WERI-Rb-1 (cell line): ENCODE data around the gene PRPF18.

Source experiments
- DNase-seq: peaks from one replicate; pipeline ENCODE4 v3.0.0-alpha.2; 2020
- H3K27ac ChIP-seq: fragments of 250-450 bp; sonication (Bioruptor Pico); 2 replicates; pipeline ENCODE4 v1.5.1; 2020; ENCODE audit warnings: mild to moderate bottlenecking, moderate library complexity
- H3K27me3 ChIP-seq: fragments of 250-450 bp; sonication (Bioruptor Pico); 2 replicates; pipeline ENCODE4 v1.5.1; 2021; ENCODE audit warnings: mild to moderate bottlenecking, low read depth, moderate library complexity; ENCODE audit not compliant: insufficient read depth, severe bottlenecking
- H3K36me3 ChIP-seq: fragments of 250-450 bp; sonication (Bioruptor Pico); 2 replicates; pipeline ENCODE4 v1.5.1; 2020; ENCODE audit warnings: mild to moderate bottlenecking, moderate library complexity
- H3K4me3 ChIP-seq: 2 replicates; pipeline ENCODE4 v1.5.1; 2011; ENCODE audit warnings: low read depth, mild to moderate bottlenecking, control low read depth, low read length
- H3K9me3 ChIP-seq: fragments of 250-450 bp; sonication (Bioruptor Pico); 2 replicates; pipeline ENCODE4 v1.5.1; 2021; ENCODE audit warnings: mild to moderate bottlenecking, moderate library complexity; ENCODE audit not compliant: severe bottlenecking
- TF ChIP-seq, protein P1 (sequence below): IDR thresholded peaks from 2 replicates; pipeline ENCODE4 v1.5.1; 2011; ENCODE audit warnings: low read depth, mild to moderate bottlenecking, control low read depth, inconsistent platforms, low read length

The PRPF18 gene

DNA sequence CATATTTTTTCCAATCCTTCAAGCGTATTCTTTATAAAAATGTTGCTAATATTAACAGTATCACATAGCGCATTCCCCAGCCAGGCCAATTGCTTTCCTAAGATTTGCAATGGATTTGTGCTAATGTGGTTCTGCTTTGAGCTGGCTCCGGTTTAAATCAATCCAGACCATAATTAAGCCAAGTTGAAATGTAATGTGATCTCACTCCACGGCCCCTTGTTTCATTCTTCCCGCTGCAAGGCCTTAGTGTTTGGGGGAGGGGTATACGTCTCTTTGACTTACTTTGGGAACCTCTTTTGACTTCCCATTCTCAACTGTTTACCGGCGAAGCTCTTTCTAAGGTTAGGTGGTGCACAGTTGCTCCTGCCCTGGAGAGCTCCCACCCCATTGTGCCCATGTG lies 86.4 kb downstream of the PRPF18 start:
- Histone ChIP-seq H3K9me3 (no peaks in the 10 kb centered on the region), H3K27me3 (no peaks in the 10 kb centered on the region), H3K27ac (peak overlapping the region; percentile 28; the same call in 1 of the 2 replicates), H3K4me3 (no peak overlapping the region), H3K36me3 (no peaks in the 10 kb centered on the region)
- TF ChIP-seq, protein P1, sequence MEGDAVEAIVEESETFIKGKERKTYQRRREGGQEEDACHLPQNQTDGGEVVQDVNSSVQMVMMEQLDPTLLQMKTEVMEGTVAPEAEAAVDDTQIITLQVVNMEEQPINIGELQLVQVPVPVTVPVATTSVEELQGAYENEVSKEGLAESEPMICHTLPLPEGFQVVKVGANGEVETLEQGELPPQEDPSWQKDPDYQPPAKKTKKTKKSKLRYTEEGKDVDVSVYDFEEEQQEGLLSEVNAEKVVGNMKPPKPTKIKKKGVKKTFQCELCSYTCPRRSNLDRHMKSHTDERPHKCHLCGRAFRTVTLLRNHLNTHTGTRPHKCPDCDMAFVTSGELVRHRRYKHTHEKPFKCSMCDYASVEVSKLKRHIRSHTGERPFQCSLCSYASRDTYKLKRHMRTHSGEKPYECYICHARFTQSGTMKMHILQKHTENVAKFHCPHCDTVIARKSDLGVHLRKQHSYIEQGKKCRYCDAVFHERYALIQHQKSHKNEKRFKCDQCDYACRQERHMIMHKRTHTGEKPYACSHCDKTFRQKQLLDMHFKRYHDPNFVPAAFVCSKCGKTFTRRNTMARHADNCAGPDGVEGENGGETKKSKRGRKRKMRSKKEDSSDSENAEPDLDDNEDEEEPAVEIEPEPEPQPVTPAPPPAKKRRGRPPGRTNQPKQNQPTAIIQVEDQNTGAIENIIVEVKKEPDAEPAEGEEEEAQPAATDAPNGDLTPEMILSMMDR = no peak
- no peak for DNase-seq

DNA sequence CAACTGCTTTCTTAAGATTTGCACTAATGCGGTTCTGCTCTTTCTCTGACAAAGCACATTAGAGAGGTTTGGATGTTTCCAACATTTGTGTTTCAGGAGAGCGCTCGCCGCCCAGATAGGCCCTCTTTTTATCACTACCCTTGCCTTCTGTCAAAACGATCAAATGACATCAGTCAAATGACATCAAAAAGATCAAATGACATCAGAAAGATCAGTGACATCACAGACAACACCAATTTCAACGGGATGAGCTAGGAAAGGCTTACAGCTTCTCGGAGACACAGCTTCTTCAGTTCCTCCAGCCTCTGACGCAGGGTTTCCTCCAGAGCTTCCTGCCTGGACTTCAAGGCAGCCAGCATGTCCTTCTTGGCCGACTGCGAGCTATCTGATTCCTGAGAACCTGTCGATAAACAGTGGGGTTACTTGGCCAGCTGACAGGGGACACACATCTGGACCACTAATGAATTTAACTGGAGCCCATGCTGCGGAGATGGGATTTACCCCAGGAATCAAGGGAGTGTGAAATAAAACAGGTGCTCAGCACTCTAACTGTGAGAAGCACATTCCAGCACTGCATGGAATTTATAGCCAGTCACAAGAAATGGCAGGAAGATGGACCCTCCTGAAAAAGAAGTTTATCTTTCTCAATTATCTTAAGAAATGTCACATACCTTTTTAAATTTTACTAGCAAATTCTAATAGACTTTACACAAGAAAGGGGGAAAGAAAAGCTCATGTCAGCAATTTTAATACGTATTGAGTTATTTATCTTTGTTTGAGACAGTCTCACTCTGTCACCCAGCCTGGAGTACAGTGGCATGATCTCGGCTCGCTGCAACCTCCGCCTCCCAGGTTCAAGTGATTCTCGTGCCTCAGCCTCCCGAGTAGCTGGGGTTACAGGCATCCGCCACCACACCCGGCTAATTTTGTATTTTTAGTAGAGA lies 88.2 kb downstream of the PRPF18 start:
- no peaks in the 10 kb centered on the region for H3K27me3 ChIP-seq
- no peaks in the 10 kb centered on the region for H3K36me3 ChIP-seq
- H3K4me3 ChIP-seq = no peak overlapping the region
- no peak overlapping the region for H3K27ac ChIP-seq
- TF ChIP-seq, protein P1 = no peak
- no peaks in the 10 kb centered on the region for H3K9me3 ChIP-seq
- DNase-seq = no peak

DNA sequence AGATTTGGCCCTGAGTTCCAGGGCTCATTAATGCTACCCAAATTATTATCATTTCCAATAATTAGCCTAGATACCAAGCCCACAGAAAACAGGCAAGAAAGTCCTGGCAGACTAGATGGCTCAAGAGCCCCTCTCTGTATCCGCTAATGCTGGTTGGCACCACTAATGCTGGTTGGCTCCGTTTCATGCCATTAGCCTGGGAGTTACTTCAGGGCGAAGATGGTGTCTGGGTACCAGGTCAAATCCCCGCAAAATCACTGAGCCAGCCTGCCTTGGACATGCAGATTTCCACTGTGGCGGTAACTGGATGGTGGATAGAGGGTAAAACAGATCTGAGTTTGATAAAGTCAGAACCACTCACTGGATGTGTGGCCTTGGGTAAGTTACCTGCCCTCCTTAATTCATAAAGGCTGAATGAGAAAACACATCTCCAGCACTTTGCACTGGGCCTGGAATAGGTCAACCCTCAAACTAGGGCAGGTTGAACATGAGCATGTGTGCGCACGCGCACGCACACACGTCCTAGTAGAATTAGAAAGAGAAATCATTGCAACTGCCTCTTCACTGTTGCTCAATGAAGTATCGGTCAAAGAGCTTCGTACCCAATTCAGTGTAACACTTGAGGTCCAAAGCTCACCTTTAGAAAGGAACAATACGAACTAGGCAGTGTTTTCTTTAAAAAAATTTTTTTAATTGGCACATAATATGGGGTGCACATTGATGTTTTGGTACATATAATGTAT lies 91.5 kb downstream of the PRPF18 start:
- Histone ChIP-seq H3K36me3 (no peaks in the 10 kb centered on the region), H3K9me3 (no peaks in the 10 kb centered on the region), H3K4me3 (no peak overlapping the region), H3K27ac (no peak overlapping the region), H3K27me3 (no peaks in the 10 kb centered on the region)
- TF ChIP-seq, protein P1 = no peak
- no peak for DNase-seq
